GM19035 (cell line): ENCODE results near the gene KCNC3.

Experiments used
- ATAC-seq: cut with Tn5 transposase; IDR thresholded peaks from one replicate; pipeline ENCODE4 v1.9.1; 2021; ENCODE audit not compliant: unreplicated experiment

The KCNC3 gene

DNA sequence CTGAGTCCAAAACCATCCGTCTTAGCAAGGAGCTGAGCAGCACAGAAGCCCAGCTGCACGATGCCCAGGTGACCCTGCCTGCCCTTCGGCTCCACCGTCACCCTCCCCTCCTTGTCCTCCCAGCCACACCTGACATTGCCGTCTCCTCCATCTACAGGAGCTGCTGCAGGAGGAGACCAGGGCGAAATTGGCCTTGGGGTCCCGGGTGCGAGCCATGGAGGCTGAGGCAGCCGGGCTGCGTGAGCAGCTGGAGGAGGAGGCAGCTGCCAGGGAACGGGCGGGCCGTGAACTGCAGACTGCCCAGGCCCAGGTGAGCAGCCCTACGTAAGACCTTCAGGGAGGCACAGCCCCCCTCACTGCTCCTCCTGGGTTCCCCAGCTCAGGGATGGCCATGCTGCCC, 49.1 kb downstream of the KCNC3 start:
- no peak for ATAC-seq

- ATAC-seq: no peak
Observed at GRCh38 chr19:50277966-50278580, 51.1 kb downstream of the KCNC3 start.

DNA sequence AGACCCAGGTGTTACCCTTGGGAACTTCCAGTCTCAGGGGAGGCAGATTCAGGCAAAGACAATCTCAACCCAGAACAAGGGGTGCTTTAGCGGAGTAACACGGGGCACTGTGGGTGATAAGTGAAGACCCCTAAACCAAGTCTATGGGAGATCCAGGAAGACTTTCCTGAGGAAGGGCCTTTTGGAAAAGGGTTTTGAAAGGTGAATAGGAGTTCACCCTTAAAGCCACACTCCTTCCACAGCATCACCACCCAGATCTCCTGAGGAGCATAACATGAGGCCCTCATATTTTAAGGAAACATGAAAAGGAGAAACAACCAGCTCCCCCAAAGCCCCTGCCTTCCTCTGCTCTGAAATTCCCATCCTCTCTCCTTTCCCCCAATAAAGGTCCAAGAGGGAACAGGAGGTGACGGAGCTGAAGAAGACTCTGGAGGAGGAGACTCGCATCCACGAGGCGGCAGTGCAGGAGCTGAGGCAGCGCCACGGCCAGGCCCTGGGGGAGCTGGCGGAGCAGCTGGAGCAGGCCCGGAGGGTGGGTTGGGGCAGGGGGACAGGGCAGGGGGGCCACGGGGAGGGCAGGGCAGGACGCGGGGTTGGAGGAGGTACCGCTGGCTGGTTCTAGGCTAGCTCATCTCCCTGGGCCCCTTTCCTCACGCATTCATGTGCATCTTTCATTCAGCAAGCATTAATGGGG, 52.7 kb downstream of the KCNC3 start:
- no peak for ATAC-seq

- no peak for ATAC-seq
Observed at GRCh38 chr19:50275577-50276368, 53.4 kb downstream of the KCNC3 start.

DNA sequence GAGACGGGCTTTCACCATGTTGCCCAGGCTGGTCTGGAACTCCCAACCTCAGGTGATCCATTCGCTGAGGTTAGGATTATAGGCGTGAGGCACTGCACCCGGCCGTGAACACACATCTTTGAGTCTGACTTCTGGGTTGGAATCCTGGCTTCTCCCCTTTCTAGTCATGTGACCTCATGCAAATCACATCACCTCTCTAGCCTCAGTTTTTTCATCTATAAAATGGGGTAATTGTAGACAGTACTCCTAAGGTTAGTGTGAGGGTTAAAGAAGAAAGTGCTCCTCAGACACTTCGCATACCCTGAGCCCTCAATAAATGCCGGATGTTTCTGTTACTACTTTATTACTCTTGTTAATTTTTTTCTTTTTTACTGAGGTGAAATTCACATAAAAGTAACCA, 55.4 kb downstream of the KCNC3 start:
- no peak for ATAC-seq

DNA sequence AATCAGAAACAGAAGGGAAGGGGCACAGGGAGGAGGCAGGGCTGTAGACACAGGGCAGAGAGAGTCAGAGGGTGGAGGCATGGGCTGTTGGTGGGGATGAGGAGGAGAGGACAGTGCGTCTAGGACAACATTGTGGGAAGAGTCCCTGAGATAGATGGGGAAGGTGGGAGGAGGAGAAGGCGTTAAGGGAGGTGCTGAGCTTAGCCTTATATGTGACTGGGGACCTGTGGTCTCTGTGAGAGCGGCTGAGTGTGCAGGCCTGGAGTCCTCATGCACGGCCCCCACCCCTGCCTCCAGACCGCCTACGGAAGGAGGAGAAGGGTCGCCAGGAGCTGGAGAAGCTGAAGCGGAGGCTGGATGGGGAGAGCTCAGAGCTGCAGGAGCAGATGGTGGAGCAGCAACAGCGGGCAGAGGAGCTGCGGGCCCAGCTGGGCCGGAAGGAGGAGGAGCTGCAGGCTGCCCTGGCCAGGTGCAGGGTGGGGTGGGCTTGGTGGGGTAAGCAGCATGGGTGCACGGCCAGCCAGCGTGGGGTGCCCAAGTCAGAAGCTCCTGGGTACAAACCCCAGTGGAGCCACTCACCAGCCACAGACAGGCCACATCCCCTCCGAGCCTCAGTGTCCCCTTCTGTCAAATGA, 56.8 kb downstream of the KCNC3 start:
- no peak for ATAC-seq

GRCh38 chr19:50269653-50270052, 59.5 kb downstream of the KCNC3 start:
- no peak for ATAC-seq

DNA sequence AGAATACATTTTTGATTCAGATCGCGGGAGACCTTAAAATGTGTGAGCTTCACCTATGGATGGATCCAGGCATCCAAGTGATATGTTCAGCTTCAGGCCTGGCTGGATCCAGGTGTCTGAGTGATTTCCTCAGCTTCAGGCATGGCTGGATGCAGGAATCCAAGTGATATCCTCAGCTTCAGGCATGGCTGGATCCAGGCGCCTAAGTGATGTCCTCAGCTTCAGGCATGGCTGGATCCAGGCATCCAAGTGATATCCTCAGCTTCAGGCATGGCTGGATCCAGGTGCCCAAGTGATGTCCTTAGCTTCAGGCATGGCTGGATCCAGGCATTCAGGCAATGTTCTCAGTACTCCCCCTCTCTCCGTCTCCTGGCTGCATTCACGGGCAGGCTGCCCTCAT, 60.7 kb downstream of the KCNC3 start:
- no peak for ATAC-seq

- no peak for ATAC-seq
Observed at GRCh38 chr19:50268041-50268440, 61.1 kb downstream of the KCNC3 start.

GRCh38 chr19:50266896-50267295, 62.3 kb downstream of the KCNC3 start:
- no peak for ATAC-seq

DNA sequence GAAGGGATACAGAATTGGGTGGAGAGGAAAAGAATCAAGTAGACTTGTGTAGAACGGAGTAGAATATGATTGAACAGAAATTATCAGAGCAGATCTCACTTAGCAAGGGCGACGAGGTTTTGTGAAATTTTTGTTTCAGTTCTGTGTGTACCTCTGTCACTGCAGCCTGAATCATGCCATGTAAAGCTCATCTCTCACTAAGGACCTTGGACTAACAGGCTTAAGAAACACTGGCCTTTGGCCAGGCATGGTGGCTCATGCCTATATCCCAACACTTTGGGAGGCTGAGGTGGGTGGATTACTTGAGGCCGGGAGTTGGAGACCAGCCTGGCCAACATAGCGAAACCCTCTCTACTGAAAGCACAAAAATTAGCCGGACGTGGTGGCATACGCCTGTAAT, 63.1 kb downstream of the KCNC3 start:
- ATAC-seq: no peak

- no peak for ATAC-seq
Observed at GRCh38 chr19:50264483-50265186, 64.5 kb downstream of the KCNC3 start.

- ATAC-seq: no peak
Observed at GRCh38 chr19:50263176-50263575, 66.0 kb downstream of the KCNC3 start.
